Skeletal muscle cell (primary cell): Measurements from ENCODE around the gene RFX4.

Experiments
- DNase-seq: peaks from one replicate; pipeline ENCODE4 v3.0.0-alpha.2; 2010; ENCODE audit warnings: low read depth
- H3K4me3 ChIP-seq: 2 replicates; pipeline ENCODE4 v1.5.1; 2011; ENCODE audit warnings: low read depth, mild to moderate bottlenecking, control low read depth, low read length, moderate library complexity

Gene RFX4

GRCh38 chr12:106582641-106583230, at the start of gene RFX4:
TSS of gene RFX4 (plus strand) at chr12:106583004. CDS start at chr12:106583321, 317 bp downstream.
- H3K4me3 ChIP-seq: peak within 1 kb of the TSS; percentile 36

GRCh38 chr12:106541201-106541600, 41.6 kb upstream of the RFX4 start:
- no peak for DNase-seq
- H3K4me3 ChIP-seq: no peak overlapping the region

More at GRCh38 chr12:106582641-106583230, at the start of gene RFX4:
- no peak for DNase-seq

GRCh38 chr12:106551410-106551809, 31.4 kb upstream of the RFX4 start:
- H3K4me3 ChIP-seq: no peak overlapping the region
- DNase-seq: no peak

GRCh38 chr12:106552228-106552627, 30.6 kb upstream of the RFX4 start:
- H3K4me3 ChIP-seq: no peak overlapping the region
- no peak for DNase-seq

GRCh38 chr12:106564678-106565329, 18.0 kb upstream of the RFX4 start:
- H3K4me3 ChIP-seq: no peak overlapping the region
- no peak for DNase-seq

GRCh38 chr12:106566771-106567170, 16.0 kb upstream of the RFX4 start:
- H3K4me3 ChIP-seq: no peak overlapping the region
- DNase-seq: no peak

- no peak for DNase-seq
- no peak overlapping the region for H3K4me3 ChIP-seq
These were observed 9.6 kb upstream of the RFX4 start for GRCh38 chr12:106573239-106573638.

GRCh38 chr12:106576848-106577247, 6.0 kb upstream of the RFX4 start:
- no peak for DNase-seq

GRCh38 chr12:106580671-106581508, 1.9 kb upstream of the RFX4 start:
- H3K4me3 ChIP-seq: no peak overlapping the region
- DNase-seq: no peak

More at GRCh38 chr12:106576848-106577247, 6.0 kb upstream of the RFX4 start:
- H3K4me3 ChIP-seq: no peak overlapping the region

GRCh38 chr12:106581543-106582248, 1.1 kb upstream of the RFX4 start:
- H3K4me3 ChIP-seq: no peak overlapping the region
- DNase-seq: no peak

- DNase-seq: no peak
- no peak overlapping the region for H3K4me3 ChIP-seq
These were observed 584 bp upstream of the RFX4 start for GRCh38 chr12:106582249-106582591.

GRCh38 chr12:106583242-106584103, 669 bp downstream of the RFX4 start:
- DNase-seq: no peak
- H3K4me3 ChIP-seq: peak overlapping the region; percentile 36

GRCh38 chr12:106584104-106585064, 1.6 kb downstream of the RFX4 start:
- no peak for DNase-seq
- no peak overlapping the region for H3K4me3 ChIP-seq

- H3K4me3 ChIP-seq: no peak overlapping the region
These were observed 2.3 kb downstream of the RFX4 start for GRCh38 chr12:106585105-106585520.

GRCh38 chr12:106585521-106586277, 2.9 kb downstream of the RFX4 start:
- H3K4me3 ChIP-seq: no peak overlapping the region
- DNase-seq: no peak

More at GRCh38 chr12:106585105-106585520, 2.3 kb downstream of the RFX4 start:
- DNase-seq: no peak

GRCh38 chr12:106586278-106586802, 3.5 kb downstream of the RFX4 start:
- no peak for DNase-seq
- H3K4me3 ChIP-seq: no peak overlapping the region
